NCI-H2227 (cell line): ENCODE results near the gene IFT52.

Experiments used
- DNase-seq: peaks from one replicate; lab custom pipeline; 2025; ENCODE audit not compliant: unreplicated experiment; lab: John Stamatoyannopoulos, UW

Gene IFT52, protein sequence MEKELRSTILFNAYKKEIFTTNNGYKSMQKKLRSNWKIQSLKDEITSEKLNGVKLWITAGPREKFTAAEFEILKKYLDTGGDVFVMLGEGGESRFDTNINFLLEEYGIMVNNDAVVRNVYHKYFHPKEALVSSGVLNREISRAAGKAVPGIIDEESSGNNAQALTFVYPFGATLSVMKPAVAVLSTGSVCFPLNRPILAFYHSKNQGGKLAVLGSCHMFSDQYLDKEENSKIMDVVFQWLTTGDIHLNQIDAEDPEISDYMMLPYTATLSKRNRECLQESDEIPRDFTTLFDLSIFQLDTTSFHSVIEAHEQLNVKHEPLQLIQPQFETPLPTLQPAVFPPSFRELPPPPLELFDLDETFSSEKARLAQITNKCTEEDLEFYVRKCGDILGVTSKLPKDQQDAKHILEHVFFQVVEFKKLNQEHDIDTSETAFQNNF

DNA sequence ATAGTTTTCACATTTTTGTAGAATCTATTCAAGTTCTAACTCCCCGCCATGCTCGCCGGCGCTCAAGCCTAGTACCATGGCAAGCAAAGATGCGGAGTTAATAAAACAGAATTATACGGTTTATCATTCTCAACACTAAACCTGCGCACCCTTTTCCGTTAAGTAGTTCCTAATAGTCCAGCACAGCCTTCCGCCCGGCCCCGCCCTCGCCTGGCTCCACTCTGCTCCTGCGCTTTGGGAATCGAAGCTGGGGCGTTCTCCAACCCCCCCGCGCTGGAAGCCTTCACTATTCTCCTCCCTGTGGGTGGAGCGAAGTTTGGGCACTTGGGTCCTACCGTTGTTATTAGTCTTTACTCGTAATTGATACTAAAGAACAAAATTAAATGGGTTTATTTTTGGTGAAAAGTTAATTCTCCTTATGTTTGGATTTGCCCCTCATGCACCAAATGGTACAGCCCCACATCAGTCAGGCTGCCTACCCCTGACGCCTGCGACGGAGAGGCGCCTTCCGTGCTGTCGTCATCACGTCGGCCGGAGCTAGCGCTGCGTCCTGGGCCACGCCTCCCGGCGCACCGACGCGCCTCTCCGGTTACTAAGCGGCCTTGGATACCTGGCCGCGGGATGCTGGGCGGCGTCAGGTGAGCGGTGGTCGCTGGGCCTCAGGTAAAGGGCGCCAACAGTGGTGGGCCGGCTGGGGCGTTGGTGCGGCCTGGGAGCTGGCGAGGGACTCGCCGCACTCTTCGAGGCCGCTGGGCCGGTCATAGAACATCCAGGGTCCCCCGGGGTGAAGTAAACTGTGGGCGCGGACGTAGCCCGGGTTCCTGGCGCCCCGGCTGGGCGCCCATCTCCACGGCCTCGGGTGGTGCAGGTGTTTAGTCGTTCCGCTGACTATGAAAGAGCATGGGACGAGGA is at the start of gene IFT52:
Gene IFT52, plus strand, starts transcription at position 546 of the 912 bp plus-strand sequence. CDS start 3,762 bp downstream, outside the sequence.
- peak; percentile 96 for DNase-seq

DNA sequence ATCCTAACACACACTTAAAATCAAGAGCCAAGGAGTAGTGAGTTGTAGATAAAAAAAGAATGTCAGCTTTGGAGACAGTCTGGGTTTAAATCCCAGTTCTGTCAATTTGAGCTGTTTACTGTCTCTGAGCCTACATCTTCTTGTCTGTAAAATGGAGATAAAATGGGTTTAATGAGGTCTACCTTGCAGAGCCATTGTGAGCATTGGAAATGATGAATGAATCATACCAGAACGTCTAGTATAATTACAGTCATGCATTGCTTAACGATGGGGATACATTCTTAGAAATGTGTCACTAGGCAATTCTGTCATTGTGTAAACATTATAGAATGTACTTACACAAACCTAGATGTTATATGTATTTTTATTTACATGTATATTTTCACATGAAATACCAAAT is 49.5 kb upstream of the IFT52 start:
- DNase-seq = no peak

DNA sequence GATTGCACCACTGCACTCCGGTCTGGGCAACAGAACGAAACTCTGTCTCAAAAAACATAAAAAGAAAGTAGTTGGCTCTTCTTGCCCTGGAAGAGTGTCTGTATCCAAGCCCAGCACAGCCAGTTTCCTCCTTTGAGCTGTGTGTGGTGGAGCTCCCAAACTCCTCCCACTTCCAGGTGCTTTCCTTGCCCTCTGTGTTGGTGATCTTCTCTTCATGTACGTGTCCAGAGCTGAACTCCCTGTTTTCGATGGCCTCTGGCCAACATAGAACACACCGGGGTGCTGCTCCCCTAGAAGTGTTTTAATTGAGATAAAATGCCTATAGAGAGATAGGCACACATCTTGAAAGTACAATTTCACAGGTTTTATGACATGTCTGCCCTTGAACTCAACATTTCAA is 48.6 kb upstream of the IFT52 start:
- DNase-seq = no peak

DNA sequence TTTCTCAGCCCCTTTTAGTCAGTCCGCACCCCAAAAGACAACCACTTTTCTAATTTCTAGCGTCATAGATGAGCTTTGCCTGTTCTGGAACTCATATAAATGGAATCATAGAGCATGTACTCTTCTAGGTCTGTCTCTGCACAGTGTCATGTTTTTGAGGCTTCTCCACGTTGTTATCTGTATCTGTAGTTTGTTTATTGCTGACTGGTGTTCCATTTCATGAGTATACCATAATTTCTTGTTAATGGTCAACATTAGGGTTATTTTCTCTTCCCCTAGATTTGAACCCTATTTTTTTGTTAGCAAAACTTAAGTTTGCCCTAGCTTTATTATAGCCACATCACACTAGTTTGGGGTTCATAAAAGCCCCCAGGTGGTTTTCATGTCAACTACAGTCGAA is 48.1 kb upstream of the IFT52 start:
- no peak for DNase-seq

DNA sequence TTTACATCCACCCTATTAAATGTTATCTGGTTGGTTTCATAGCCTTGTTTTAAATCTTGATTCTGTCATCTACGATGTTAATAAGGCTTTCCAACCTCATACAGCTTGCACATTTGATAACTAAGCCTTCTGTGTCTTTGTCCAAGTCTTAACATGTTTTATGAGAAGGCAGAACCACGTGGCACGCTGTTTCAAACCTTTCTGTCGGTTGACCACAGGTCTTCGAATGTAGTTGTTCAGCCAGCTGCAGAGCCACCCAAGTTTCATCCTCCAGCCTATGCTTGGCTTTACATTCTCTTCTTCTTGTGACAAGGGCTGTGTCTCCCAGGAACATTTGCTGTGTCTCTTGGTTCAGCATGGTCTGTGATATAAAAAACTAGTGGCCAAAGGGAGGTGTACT is 47.6 kb upstream of the IFT52 start:
- DNase-seq = no peak

DNA sequence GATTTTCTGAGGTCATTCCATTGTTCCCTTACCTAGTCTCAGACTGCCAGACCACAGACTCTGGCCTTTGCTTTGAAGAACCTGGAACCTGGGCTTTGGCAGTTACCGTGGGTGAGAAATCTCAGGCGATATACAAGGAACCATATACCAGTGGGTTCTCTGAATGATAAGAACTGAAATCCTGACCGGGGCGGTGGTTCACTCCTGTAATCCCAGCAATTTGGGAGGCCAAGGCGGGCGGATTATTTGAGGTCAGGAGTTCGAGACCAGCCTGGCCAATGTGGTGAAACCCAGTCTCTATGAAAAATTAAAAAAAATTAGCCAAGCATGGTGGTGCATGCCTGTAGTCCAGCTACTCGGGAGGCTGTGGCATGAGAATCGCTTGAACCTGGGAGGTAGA is 46.2 kb upstream of the IFT52 start:
- DNase-seq = no peak

DNA sequence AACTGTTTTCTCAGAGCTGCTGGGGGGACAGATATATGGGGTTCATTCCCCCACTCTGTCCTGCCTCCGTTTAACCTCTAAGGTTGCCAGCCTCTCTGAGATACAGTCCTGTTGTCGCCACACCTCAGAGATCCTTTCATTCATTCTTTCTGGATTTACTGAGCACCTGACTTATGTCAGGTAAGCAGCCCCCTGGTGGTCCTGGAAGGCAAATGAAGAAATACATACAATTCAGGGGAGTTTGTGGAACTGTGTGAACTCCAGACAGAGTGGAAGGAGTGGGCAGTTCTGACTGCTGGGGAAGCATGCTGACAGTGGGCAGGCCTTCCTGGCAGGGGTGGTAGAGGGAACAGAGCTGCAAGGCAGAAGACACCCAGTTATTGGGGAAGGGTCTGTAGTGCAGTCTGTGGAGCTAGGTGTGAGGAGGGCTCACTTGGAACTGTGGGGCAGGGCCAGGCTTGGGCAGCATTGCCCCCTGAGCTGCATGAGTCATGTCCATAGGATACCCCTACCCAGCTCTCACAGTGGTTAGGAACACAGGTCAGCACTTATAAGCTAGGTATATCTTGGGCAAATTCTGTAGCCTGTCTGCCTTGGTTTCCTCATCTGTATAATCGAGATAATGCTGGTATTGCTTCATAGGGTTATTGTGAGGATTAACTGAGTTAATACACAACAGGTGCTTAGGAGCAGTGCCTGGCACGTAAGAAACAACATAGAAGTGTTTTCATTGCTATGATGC is 44.7 kb upstream of the IFT52 start:
- no peak for DNase-seq

DNA sequence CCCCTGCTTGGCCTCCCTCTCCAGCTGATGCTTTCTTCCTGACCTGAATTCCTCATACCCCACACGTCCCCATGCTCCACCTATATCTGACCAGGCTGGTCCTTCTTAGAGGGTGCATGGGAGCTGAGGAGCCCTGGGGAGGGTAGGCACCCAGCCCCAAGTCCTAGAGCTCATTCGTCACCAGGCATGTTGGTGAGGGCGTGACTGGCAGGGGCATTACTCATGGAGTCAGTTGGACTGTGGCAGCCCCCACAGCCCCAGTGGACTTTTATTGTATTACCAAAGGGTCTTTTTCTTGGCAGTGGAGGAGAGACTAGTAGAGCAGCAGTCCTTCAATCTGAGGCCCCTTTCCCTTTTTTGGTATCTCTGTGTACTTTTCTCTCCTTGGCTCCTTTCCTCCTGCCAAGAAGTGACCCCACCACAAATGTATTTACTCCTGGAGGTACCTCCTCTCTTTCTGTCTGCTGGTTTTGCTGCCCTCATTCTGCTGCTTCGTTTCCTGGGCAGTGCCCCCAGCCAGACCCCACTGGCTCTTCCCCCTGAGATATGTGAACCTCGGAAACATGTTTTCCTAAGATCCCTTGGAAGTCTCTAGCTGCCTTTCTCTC is 42.4 kb upstream of the IFT52 start:
- DNase-seq = no peak

DNA sequence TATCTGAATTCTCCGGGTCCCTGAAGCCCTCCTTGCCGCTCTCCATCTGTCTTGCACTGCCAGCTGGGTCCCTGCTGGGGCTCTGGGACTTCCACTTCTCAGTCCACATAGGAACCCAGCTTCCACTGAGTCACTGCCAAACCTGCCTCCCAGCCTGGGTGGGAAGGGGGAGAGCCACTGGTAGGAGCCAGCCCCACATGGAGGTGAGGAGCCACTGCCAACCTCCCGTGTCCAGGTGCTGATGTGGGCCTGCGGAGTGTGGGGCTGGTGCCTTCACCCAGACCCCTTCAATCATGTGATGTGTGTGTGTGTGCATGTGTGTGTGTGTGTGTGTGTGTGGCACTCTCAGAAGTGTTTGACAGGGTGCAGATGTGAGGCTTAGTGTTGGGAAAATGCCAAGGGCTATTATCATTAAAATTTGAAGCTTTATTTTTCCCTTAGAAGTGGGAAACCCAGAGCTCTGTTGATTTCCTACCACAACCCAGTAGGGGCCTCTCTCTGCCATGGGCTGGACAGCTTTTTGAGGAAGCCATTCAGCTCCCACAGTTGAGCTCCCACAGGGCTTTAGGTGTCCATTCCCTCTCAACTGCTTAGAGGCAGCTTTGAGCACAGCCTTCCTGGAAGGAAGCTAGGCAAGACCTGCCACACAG is 41.2 kb upstream of the IFT52 start:
- peak; percentile 9 for DNase-seq

DNA sequence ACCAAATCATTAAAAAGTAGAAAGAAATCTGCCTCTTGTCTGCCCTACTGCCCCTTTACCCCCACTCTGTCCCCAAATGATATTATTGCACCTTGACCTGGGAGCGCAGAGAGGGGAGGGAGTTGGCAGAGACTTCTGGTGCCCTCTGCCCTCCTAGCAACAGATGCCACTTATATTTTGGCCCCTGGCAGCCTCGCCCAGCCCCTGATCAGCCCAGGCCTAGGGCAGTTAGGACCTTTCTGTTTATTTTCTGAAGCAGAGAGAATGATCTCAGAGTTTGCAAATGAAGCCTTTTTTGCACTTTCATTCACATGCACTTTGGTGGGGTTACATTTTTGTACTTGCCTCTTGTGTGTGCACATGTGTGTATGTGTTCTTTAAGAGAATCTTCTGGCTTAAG is 40.3 kb upstream of the IFT52 start:
- no peak for DNase-seq

DNA sequence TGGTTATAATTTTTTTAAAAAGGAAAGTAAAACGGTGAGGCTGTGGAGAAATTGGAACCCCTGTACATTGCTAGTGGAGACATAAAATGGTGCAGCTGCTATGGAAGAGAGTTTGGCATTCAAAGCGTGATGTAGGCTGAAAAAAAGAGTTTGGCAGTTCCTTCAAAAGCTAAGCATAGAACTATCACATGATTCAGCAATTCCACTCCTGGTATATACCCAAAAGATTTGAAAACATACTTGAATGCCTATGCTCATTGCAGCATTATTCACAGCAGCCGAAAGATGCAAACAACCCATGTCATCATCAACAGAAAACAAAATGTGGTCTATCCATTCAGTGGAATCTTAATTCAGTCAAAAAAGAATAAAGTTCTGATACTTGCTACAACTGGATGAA is 36.4 kb upstream of the IFT52 start:
- no peak for DNase-seq

DNA sequence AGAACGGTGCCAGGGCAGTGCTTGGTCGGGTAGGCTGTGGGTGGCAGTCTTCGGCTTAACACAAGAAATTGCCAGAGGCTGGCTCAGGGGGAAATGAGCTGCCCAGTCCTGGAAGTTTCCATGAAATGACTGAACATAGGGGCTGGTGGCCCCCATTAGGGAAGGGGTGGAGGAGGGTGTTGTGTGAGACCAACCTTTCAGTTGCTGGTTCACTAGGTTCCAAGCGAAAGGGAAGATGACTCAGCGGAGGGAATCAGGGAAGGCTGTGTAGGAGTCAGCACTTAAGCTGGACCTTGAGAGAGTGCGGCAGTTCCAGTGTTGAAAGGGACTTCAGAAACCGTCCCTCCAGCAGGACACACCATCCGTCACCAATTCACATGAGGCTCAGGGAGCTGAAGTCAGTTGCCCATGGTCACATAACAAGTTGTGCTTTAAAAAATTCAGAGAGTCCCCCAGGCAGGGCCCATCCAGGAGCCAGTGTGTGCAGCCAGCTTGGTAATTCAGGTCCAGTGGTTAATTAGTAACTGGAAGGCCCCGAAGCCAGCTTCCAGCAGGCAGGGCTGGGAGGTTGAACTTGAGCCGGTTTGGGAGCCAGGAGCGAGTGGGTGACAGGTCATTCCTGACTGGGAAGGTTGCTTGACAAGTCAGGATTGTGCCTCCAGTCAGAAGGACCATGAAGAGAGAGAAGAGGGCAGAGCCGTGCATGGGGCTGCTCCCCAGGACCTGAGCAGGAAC is 32.2 kb upstream of the IFT52 start, which contains the start of gene SGK2:
Gene SGK2, plus strand, starts transcription at position 616 of the 735 bp plus-strand sequence. CDS start 7,469 bp downstream, outside the sequence.
- no peak for DNase-seq

DNA sequence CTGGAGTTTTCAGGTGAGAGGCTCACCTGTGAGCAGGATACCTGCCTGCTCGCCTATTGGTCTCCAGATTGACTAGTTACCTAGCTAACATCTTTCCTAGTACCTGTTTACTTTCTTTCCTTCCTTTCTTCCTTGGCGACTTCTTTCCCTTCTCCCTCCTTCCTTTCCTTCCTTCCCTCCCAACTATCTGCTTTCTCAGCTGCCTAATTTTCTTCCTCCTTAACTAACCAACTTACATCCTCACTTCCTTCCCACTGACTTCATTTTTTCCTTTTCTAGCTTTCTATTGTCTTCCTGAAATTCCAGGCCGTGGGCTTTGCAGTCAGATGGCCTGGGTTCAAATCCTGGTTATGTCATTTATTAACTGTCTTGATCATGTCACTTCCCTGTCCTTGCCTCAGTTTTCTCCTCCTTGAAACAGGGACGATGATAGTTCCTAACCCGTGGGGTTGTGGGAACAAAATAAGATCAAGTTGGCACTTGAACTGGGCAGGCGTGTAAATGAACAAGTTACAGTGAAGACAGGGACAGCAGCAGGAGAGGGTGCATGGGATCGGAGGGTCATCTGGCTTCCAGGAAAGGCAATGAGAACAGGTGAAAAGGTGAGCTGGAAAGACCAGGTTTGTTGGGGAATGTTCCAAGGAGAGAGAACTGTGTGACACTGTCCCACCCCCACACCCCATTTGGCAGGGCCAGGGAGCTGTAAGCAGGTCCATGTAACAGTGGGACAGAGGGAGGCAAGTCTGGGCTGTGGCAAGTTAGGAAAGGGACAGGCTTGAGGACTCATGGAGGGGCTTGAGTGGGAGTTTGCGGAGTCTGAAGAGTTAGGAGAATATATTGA is 31.4 kb upstream of the IFT52 start:
- DNase-seq = no peak

DNA sequence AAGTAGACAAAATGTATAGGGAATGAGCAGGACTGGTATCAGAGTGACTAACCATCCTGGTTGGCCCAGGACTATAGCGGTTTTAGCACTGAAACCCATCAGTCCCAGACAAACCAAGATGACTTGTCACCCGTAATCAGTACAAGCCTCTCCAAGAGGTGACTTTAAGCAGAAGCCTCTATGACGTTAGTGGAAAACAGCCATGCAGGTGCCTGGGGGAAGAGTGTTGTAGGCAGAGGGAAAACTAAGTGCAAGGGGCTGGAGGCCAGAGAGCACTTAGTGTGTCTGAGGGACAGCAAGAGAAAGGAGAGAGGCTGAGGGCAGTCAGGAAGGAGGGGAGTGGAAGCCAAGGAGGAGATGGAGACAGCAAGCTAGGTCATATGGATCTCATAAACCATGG is 29.8 kb upstream of the IFT52 start:
- no peak for DNase-seq

DNA sequence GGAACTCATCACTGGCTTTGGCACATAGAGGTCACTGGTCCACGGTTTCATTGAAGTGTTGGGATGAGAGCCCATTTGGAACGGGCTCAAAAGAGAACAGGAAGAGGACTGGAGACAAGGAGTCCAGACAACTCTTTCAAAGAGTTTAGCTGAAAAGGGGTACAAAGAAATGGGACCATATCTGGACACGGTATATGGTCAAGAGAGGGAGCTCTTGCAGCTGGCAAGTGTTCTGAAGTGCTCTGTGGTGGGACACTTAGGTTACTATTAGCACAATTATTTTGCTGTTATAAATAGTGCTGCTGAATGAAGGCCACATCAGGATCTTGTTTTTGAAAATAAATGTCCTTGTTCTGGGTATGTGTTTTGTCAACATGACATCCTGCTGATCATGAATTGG is 27.3 kb upstream of the IFT52 start:
- no peak for DNase-seq

DNA sequence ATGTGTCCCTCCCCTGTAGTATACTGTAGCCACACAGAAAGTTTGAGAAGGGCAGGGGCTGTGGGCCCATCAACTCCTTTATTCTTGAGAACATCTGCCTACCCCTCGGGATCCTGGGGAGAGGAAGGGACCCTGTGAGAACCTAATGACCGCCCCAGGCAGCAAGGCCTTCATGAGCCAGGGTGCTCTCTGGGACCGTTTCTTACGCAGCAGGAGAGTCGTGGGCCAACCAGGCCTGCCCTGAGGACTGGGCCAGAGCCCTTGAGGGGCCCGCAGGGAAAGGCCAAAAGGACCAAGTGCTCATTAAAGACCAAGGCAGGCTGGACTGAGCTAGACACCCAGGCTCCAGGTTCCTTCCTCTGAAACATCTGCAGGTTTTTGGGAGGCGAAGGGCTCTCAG is 26.7 kb upstream of the IFT52 start:
- DNase-seq = no peak

DNA sequence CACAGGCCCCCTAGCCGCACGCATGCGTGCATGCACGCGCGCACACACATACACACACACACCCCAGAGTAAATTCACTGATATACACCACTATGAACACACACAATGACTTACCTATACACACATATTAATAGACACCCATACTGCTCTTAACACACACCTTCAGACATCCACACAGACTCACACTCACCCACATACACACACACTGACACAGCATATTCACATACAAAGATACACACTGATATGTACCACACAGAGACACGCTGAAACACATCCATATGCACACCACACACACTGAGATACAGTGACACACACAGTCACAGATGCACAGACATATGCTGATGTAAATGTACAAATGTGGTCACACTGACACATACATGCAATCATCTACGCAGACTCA is 26.3 kb upstream of the IFT52 start:
- no peak for DNase-seq

DNA sequence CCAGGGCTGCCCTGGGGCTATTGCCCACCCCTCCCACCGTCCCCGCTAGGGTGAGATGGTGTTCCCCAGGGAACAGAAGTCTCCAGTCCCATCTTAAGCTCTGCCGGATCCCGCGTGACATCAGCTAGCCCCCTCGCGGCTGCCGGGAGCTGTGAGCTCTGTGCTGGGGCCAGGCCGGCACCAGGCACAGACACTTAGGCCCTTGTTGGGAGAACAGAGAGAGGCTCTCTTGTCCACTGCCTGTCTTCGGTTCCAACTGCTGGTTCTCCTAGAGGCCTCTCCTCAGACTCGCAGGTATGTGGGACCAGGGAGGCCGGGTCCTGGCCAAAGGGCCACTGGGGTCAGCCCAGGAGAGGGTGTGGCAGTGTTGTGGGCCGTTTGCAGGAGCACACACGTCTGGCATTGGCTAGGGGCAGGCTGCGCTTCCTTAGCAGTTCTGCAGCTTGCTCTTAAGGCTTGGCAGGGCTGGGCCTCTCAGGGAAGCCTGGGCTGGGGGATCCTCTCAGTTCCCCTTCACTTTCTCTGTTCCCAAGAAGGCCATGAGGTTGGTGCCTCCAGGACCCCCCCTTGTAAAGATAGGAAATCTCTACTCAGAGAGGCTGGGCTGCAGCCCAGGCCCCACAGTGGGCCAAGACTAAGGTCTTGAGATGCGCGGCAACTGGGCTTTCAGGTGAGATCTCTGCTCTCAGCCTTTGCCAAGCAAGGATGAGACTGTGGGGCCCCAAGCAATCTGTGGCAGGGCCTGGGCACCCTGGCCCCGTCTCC is 25.6 kb upstream of the IFT52 start:
- no peak for DNase-seq
